Transverse colon (tissue), 3 donors: ENCODE results near the gene PARD6A.

Experiments used
- EP300 ChIP-seq: sonication (generic); formaldehyde crosslinking; IDR thresholded peaks from one replicate; pipeline ENCODE4 v1.6.1; 2017; ENCODE audit warnings: antibody characterized with exemption, low read depth
- POLR2A ChIP-seq: fragments of 450-650 bp; IDR thresholded peaks from one replicate; pipeline ENCODE4 v1.6.1; 2016; ENCODE audit warnings: antibody characterized with exemption, mild to moderate bottlenecking, moderate library complexity
- TF ChIP-seq, protein P1 (sequence below), 5 experiments: fragments of 200-600 bp in 3 of 5; fragments of 450-650 bp in 2 of 5; sonication (generic) in 3 of 5; IDR thresholded peaks; 1 replicate in 2 of 5; 2 replicates in 3 of 5; pipeline ENCODE4 v1.5.1; 2016 to 2017; ENCODE audit warnings: antibody characterized with exemption in 5 of 5, inconsistent platforms in 3 of 5, mild to moderate bottlenecking in 2 of 5, moderate library complexity in 1 of 5

- TF ChIP-seq, protein P1, sequence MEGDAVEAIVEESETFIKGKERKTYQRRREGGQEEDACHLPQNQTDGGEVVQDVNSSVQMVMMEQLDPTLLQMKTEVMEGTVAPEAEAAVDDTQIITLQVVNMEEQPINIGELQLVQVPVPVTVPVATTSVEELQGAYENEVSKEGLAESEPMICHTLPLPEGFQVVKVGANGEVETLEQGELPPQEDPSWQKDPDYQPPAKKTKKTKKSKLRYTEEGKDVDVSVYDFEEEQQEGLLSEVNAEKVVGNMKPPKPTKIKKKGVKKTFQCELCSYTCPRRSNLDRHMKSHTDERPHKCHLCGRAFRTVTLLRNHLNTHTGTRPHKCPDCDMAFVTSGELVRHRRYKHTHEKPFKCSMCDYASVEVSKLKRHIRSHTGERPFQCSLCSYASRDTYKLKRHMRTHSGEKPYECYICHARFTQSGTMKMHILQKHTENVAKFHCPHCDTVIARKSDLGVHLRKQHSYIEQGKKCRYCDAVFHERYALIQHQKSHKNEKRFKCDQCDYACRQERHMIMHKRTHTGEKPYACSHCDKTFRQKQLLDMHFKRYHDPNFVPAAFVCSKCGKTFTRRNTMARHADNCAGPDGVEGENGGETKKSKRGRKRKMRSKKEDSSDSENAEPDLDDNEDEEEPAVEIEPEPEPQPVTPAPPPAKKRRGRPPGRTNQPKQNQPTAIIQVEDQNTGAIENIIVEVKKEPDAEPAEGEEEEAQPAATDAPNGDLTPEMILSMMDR (IDR thresholded peaks at IDR 0.05): no peak
- no peak for TF ChIP-seq EP300
- TF ChIP-seq POLR2A: no peak
Measured at GRCh38 chr16:67663877-67664222, 3.1 kb downstream of the PARD6A start.
